Neutrophil (primary cell): Measurements from ENCODE around the gene GJB4.

Experiments used
- H3K27ac ChIP-seq: fragments of 200-600 bp; sonication (generic); 2 replicates; pipeline ENCODE4 v1.5.1; 2016; ENCODE audit warnings: mild to moderate bottlenecking, moderate library complexity
- H3K27me3 ChIP-seq: fragments of 200-600 bp; sonication (generic); 2 replicates; pipeline ENCODE4 v1.6.0; 2016; ENCODE audit warnings: mild to moderate bottlenecking
- H3K36me3 ChIP-seq: fragments of 200-600 bp; sonication (generic); 2 replicates; pipeline ENCODE4 v1.5.1; 2017
- H3K4me1 ChIP-seq, 2 experiments: fragments of 200-600 bp in 1 of 2; sonication (generic) in 1 of 2; 1 replicate in 1 of 2; 2 replicates in 1 of 2; pipeline versions ENCODE4 v1.5.1 to v1.6.1; 2013 to 2016; ENCODE audit warnings: low read depth in 1 of 2, low read length in 1 of 2, mild to moderate bottlenecking in 1 of 2, moderate library complexity in 1 of 2; ENCODE audit not compliant: control insufficient read depth in 1 of 2, insufficient read depth in 1 of 2
- H3K4me3 ChIP-seq, 2 experiments: fragments of 200-600 bp in 1 of 2; sonication (generic) in 1 of 2; 1 replicate in 1 of 2; 2 replicates in 1 of 2; pipeline ENCODE4 v1.5.1; 2013 to 2016; ENCODE audit warnings: low read depth in 1 of 2, low read length in 1 of 2, mild to moderate bottlenecking in 1 of 2, moderate library complexity in 1 of 2
- H3K9me3 ChIP-seq: fragments of 200-600 bp; sonication (generic); 2 replicates; pipeline ENCODE4 v1.5.1; 2016
- CTCF ChIP-seq: fragments of 200-600 bp; sonication (generic); IDR thresholded peaks from 2 replicates; pipeline ENCODE4 v1.5.1; 2016; ENCODE audit warnings: antibody characterized with exemption

Gene GJB4

GRCh38 chr1:34779962-34780361 lies 20.4 kb downstream of the GJB4 start:
- peaks cover 84% of the 10 kb centered on the region for H3K27me3 ChIP-seq
- H3K9me3 ChIP-seq: no peaks in the 10 kb centered on the region
- TF ChIP-seq CTCF: no peak
- no peaks in the 10 kb centered on the region for H3K4me1 ChIP-seq
- no peak overlapping the region for H3K27ac ChIP-seq
- no peaks in the 10 kb centered on the region for H3K36me3 ChIP-seq
- no peak overlapping the region for H3K4me3 ChIP-seq

- no peak overlapping the region for H3K4me3 ChIP-seq
- H3K9me3 ChIP-seq: no peaks in the 10 kb centered on the region
- H3K27me3 ChIP-seq: peaks cover 84% of the 10 kb centered on the region
- no peaks in the 10 kb centered on the region for H3K4me1 ChIP-seq
- TF ChIP-seq CTCF: no peak
- H3K27ac ChIP-seq: no peak overlapping the region
- no peaks in the 10 kb centered on the region for H3K36me3 ChIP-seq
Measured at GRCh38 chr1:34780528-34780927, 21.0 kb downstream of the GJB4 start.

- no peaks in the 10 kb centered on the region for H3K36me3 ChIP-seq
- TF ChIP-seq CTCF: no peak
- H3K4me3 ChIP-seq: no peak within 1 kb of the TSS
- H3K9me3 ChIP-seq: no peaks in the 10 kb centered on the region
- peaks cover 86% of the 10 kb centered on the region for H3K27me3 ChIP-seq
- no peaks in the 10 kb centered on the region for H3K4me1 ChIP-seq
- H3K27ac ChIP-seq: no peak within 1 kb of the TSS
Measured at GRCh38 chr1:34781071-34781843, 21.7 kb downstream of the GJB4 start, which contains the start of gene GJB3. GJB3 (plus strand) TSS chr1:34781214; CDS start chr1:34784763, 3,549 bp downstream.

- TF ChIP-seq CTCF: no peak
Measured at GRCh38 chr1:34781844-34782391, 22.4 kb downstream of the GJB4 start.

GRCh38 chr1:34784751-34785221 lies 25.2 kb downstream of the GJB4 start:
- Histone ChIP-seq H3K9me3 (no peaks in the 10 kb centered on the region), H3K27ac (no peak overlapping the region), H3K4me1 (no peaks in the 10 kb centered on the region), H3K36me3 (no peaks in the 10 kb centered on the region), H3K27me3 (peaks cover 67% of the 10 kb centered on the region), H3K4me3 (no peak overlapping the region)
- TF ChIP-seq CTCF: no peak

More at GRCh38 chr1:34781844-34782391, 22.4 kb downstream of the GJB4 start:
- H3K9me3 ChIP-seq: no peaks in the 10 kb centered on the region
- no peaks in the 10 kb centered on the region for H3K36me3 ChIP-seq
- peaks cover 83% of the 10 kb centered on the region for H3K27me3 ChIP-seq
- H3K4me1 ChIP-seq: no peaks in the 10 kb centered on the region
- H3K27ac ChIP-seq: no peak overlapping the region
- H3K4me3 ChIP-seq: no peak overlapping the region
